ENCODE measurements around the gene COG4. TPM values are rescaled to one million over a fixed set of nuclear protein-coding genes. Genes with fewer than 3 reads are reported as not detected.
A peak's percentile ranks its signal among the peaks of the same experiment; 100 is the strongest.

COG4 gene
- total RNA-seq, 1 donor from 2014 or later, result 57.6 TPM

DNA sequence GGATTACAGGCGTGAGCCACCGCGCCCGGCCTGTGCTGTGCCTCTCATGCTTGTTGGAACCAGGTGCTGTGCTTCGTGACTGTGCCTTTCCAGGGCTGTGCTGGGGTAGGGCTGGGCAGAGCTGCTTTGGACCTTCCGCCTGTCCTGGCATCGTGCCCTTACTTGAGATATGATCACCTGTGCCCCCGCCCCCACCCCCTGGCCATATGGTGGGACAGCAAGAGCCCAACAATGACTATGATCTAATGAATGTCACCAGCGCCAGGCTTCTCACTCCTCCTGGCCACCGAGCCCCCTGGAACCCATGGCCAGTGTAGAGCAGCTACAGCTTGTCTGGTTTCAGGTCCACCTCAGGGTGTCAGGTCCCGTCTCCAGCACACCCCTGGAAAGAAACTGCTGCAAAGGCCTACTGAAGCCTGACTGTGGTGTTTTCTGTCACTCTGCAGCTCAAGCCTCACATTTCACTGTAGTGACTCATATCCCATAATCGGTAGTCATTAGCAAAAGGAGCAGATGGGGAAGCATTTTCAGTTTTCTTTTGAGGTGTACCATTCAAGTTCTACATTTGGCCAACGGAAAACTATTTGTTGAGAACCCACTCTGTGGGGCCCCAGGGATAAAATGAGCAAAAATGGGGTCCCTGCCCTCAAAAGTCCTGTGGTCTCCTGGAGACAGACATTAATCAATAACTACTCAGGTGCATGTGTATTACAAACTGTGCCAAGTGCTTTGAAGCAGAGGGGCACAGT lies 46.9 kb downstream of the COG4 start:
- peak; percentile 5 for TF ChIP-seq CTCF (conservative IDR thresholded peaks at IDR 0.05; ENCODE audit: low read depth, low read length)
- H3K4me3 ChIP-seq (ENCODE audit: low read depth, low read length), result no peak overlapping the region
- peak; percentile 57 for DNase-seq (ENCODE audit: low read depth)

DNA sequence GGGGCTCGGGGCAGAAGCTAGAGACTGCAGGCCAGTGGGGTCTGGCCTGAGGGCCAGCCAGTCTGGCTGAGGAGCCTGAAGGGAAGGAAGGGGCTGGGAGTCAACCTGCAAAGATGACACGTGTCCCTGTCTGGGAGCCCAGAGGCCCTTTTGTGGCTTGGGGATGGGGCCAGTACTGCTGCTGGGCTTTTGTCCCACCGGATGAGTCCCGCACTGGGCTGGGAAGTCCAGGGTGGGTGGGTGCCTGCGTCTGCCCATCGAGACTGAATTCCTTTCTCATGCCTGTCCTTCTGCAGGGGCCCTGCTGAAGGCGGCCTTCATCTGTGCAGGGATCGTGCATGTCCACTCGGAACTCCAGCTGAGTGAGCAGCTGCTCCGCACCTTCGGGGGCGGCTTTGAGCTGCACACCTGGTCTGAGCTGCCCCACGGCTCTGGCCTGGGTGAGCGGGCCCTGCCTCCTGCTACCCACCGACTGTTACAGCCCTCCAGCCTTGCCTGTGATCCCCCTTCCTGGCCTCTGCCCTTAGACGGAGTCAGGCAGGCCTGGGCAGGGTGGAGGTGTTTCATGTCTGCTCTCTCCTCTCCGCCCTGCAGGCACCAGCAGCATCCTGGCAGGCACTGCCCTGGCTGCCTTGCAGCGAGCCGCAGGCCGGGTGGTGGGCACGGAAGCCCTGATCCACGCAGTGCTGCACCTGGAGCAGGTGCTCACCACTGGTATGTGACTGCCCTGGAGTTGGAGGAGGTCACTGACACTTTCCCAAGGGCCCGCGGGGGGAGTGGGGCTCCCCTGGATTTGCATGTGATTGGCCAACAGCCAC lies 48.1 kb downstream of the COG4 start:
- no peak for DNase-seq (ENCODE audit: low read depth)
- TF ChIP-seq CTCF (conservative IDR thresholded peaks at IDR 0.05; ENCODE audit: low read depth, low read length), result no peak
- no peak overlapping the region for H3K4me3 ChIP-seq (ENCODE audit: low read depth, low read length)

GRCh38 chr16:70474320-70475053 lies 48.9 kb downstream of the COG4 start:
- TF ChIP-seq CTCF (conservative IDR thresholded peaks at IDR 0.05; ENCODE audit: low read depth, low read length), result no peak
- H3K4me3 ChIP-seq (ENCODE audit: low read depth, low read length), result no peak overlapping the region
- no peak for DNase-seq (ENCODE audit: low read depth)

DNA sequence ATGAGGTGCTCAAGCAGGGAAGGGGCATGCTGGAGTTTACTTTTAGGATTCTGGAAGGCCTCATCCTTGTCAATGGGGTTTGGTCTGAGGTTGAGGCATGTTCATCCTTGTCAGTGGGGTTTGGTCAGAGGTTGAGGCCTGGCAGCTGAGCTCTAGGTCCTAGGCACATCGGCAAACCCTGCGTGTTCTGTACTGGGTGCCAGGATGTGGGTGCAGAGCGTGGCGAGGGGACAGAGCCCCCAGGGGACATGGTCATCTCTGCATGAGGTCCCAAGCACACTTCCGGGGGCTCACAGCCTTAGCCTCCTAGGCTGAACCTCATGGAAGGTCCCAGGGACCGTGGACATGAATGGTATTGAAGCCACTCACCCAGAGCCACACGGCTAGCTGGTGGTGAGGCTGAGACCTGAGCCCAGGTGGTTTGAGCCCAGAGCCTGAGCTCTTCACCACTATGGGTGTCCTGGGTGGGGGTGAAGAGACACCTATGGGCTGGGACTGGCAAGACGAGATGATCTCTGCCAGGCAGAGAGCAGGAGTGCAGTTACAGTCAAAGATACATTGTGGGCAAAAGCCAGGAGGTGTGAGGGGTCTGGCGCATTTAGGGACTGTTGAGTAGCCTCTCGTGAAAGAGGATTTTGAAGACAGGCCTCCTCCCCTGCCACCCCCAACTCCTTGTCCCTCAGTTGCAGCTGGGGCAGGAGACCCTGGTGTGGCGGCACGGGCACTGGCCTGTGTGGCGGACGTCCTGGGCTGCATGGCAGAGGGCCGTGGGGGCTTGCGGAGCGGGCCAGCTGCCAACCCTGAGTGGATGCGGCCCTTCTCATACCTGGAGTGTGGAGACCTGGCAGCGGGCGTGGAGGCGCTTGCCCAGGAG lies 49.7 kb downstream of the COG4 start:
- peak; percentile 16 for TF ChIP-seq CTCF (conservative IDR thresholded peaks at IDR 0.05; ENCODE audit: low read depth, low read length)
- DNase-seq (ENCODE audit: low read depth), result no peak
- no peak overlapping the region for H3K4me3 ChIP-seq (ENCODE audit: low read depth, low read length)

- H3K4me3 ChIP-seq (ENCODE audit: low read depth, low read length), result no peak overlapping the region
- no peak for DNase-seq (ENCODE audit: low read depth)
- TF ChIP-seq CTCF (conservative IDR thresholded peaks at IDR 0.05; ENCODE audit: low read depth, low read length), result no peak
Measured at GRCh38 chr16:70472786-70473433, 50.4 kb downstream of the COG4 start.

DNA sequence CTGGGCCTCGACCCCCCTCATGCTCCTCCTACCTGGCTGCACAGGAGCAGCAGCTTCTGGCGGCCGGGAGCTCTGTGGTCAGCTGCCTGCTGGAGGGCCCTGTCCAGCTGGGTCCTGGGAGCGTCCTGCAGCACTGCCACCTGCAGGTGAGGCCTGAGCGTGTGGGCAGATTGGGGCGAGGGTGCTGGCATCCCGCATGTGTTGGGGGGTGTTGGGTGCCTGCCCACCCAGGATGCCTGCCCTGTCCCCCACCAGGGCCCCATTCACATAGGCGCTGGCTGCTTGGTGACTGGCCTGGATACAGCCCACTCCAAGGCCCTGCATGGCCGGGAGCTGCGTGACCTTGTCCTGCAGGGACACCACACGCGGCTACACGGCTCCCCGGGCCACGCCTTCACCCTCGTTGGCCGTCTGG lies 52.4 kb downstream of the COG4 start:
- TF ChIP-seq CTCF (conservative IDR thresholded peaks at IDR 0.05; ENCODE audit: low read depth, low read length), result peak; percentile 52
- H3K4me3 ChIP-seq (ENCODE audit: low read depth, low read length), result no peak overlapping the region
- DNase-seq (ENCODE audit: low read depth), result no peak
